Measurements from ENCODE around the gene NUP210L. TPM values are rescaled to one million over a fixed set of nuclear protein-coding genes. Genes with fewer than 3 reads are reported as not detected.

NUP210L gene
- total RNA-seq, 1 experiment from 2014 or later: 0.10 TPM

- ATAC-seq: no peak
- Histone ChIP-seq H3K27me3 (ENCODE audit: insufficient read depth, low read length) (no peaks in the 10 kb centered on the region), H3K4me1 (ENCODE audit: control insufficient read depth in 1 of 2, insufficient read depth in 2 of 2, low read length in 2 of 2) (no peaks in the 10 kb centered on the region), H4K20me1 (ENCODE audit: insufficient read depth) (no peaks in the 10 kb centered on the region), H3K9ac (ENCODE audit: low read length) (no peak overlapping the region), H3K9me3 (ENCODE audit: control insufficient read depth in 1 of 2, insufficient read depth in 1 of 2, low read depth in 1 of 2, low read length in 2 of 2) (no peaks in the 10 kb centered on the region), H3K36me3 (ENCODE audit: control insufficient read depth in 1 of 2, insufficient read depth in 2 of 2, low read length in 2 of 2) (peaks cover 10 to 16% of the 10 kb centered on the region in 2 experiments; a peak in 3 of 4 replicates), H3K79me2 (ENCODE audit: insufficient read depth, low read length) (peaks cover 8% of the 10 kb centered on the region), H3K4me2 (ENCODE audit: low read length) (no peak overlapping the region), H3K4me3 (replicated peaks in 1 of 2; ENCODE audit: low read depth in 1 of 2, low read length in 2 of 2) (no peak overlapping the region), H2AFZ (ENCODE audit: low read depth, low read length, poor library complexity, severe bottlenecking) (no peak overlapping the region), H3K9me2 (ENCODE audit: insufficient read depth) (no peaks in the 10 kb centered on the region), H3K27ac (ENCODE audit: low read depth, low read length) (no peak overlapping the region)
- no TSS peak for BruUV-seq (replicated peaks)
- DNase-seq (ENCODE audit: low read depth, low spot score): no peak
- intact Hi-C loops (cut with micrococcal nuclease): no loop called here
- RAD21 ChIA-PET (ENCODE audit: low non-redundant PET in 1 of 2, low total read pairs in 2 of 2, uncharacterized antibody in 2 of 2, unreplicated experiment in 2 of 2): no interaction called here
- TF ChIP-seq EGR1 (IDR thresholded peaks at IDR 0.05; ENCODE audit: low read depth) (no peak), ZBTB33 (IDR thresholded peaks at IDR 0.05; ENCODE audit: extremely low read depth, insufficient replicate concordance, low read length) (no peak), CEBPB (IDR thresholded peaks at IDR 0.05; ENCODE audit: low read depth) (no peak), ZNF274 (IDR thresholded peaks at IDR 0.05; ENCODE audit: low read depth, low read length) (no peak), CBX3 (IDR thresholded peaks at IDR 0.05; ENCODE audit: low read depth) (no peak), TCF7L2 (IDR thresholded peaks at IDR 0.05; ENCODE audit: borderline replicate concordance, extremely low read depth, insufficient read depth, insufficient read length) (no peak), YY1 (IDR thresholded peaks at IDR 0.05; ENCODE audit: extremely low read depth, insufficient replicate concordance, low read depth, low read length) (no peak), EZH2phosphoT487 (IDR thresholded peaks at IDR 0.05; ENCODE audit: borderline replicate concordance) (no peak), POLR2A (IDR thresholded peaks at IDR 0.05; ENCODE audit: borderline replicate concordance, extremely low read depth, insufficient read depth, insufficient read length) (no peak)
- CTCF ChIA-PET: no interaction called here
- POLR2A ChIA-PET: no interaction called here
These were observed 820 bp downstream of the NUP210L start for GRCh38 chr1:154154053-154154452.
